GM23248 (cell line): Measurements from ENCODE around the gene PARG. TPM values are rescaled to one million over a fixed set of nuclear protein-coding genes. Genes with fewer than 3 reads are reported as not detected.

ENCODE experiments used
- DNase-seq: peaks from one replicate; pipeline ENCODE4 v3.0.0-alpha.2; 2015
- H2AFZ ChIP-seq: fragments of 200-600 bp; sonication (generic); 2 replicates; pipeline ENCODE4 v1.6.1; 2016; ENCODE audit warnings: antibody characterized with exemption
- H3F3A ChIP-seq: fragments of 200-600 bp; sonication (generic); 2 replicates; pipeline ENCODE4 v1.6.1; 2016; ENCODE audit warnings: mild to moderate bottlenecking, antibody characterized with exemption, mixed run types; ENCODE audit not compliant: insufficient read depth
- H3K27ac ChIP-seq: fragments of 200-600 bp; sonication (generic); 2 replicates; pipeline ENCODE4 v1.5.1; 2016; ENCODE audit warnings: mild to moderate bottlenecking
- H3K27me3 ChIP-seq: fragments of 200-600 bp; sonication (generic); replicated peaks from 2 replicates; pipeline ENCODE4 v1.6.1; 2016; ENCODE audit warnings: mild to moderate bottlenecking; ENCODE audit not compliant: insufficient read depth
- H3K36me3 ChIP-seq: fragments of 200-600 bp; sonication (generic); 2 replicates; pipeline ENCODE4 v1.6.1; 2016; ENCODE audit warnings: low read depth, mild to moderate bottlenecking
- H3K4me1 ChIP-seq: fragments of 200-600 bp; sonication (generic); 2 replicates; pipeline ENCODE4 v1.6.1; 2016; ENCODE audit warnings: mild to moderate bottlenecking; ENCODE audit not compliant: insufficient read depth
- H3K4me2 ChIP-seq: fragments of 200-600 bp; sonication (generic); one replicate; pipeline ENCODE4 v1.6.1; 2016; ENCODE audit warnings: mild to moderate bottlenecking; ENCODE audit not compliant: unreplicated experiment
- H3K4me3 ChIP-seq: fragments of 200-600 bp; sonication (generic); 2 replicates; pipeline ENCODE4 v1.5.1; 2016; ENCODE audit warnings: mild to moderate bottlenecking
- H3K79me2 ChIP-seq: fragments of 200-600 bp; sonication (generic); 2 replicates; pipeline ENCODE4 v1.6.1; 2016; ENCODE audit warnings: mild to moderate bottlenecking; ENCODE audit not compliant: insufficient read depth
- H3K9ac ChIP-seq: fragments of 200-600 bp; sonication (generic); 2 replicates; pipeline ENCODE4 v1.6.1; 2016; ENCODE audit warnings: mild to moderate bottlenecking
- H3K9me2 ChIP-seq: fragments of 200-600 bp; sonication (generic); 2 replicates; pipeline ENCODE4 v1.6.1; 2016; ENCODE audit warnings: mixed run types, mild to moderate bottlenecking, moderate library complexity; ENCODE audit not compliant: insufficient read depth
- H3K9me3 ChIP-seq: fragments of 200-600 bp; sonication (generic); one replicate; pipeline ENCODE4 v1.6.1; 2017; ENCODE audit warnings: low read depth
- H4K20me1 ChIP-seq: fragments of 200-600 bp; sonication (generic); 2 replicates; pipeline ENCODE4 v1.6.0; 2016; ENCODE audit not compliant: insufficient read depth
- EZH2 ChIP-seq: fragments of 200-600 bp; sonication (generic); IDR thresholded peaks from 2 replicates; pipeline ENCODE4 v1.6.1; 2018; ENCODE audit warnings: antibody characterized with exemption, mild to moderate bottlenecking; ENCODE audit not compliant: insufficient read depth, poor library complexity, severe bottlenecking
- EZH2phosphoT487 ChIP-seq: fragments of 200-600 bp; sonication (generic); IDR thresholded peaks from 2 replicates; pipeline ENCODE4 v1.6.1; 2018; ENCODE audit warnings: antibody characterized with exemption, moderate library complexity, mild to moderate bottlenecking, low read depth; ENCODE audit not compliant: insufficient read depth
- WGBS, 2 experiments: methylation state at CpG; one replicate each; pipeline ENCODE4 v1.1.6; 2015 to 2017; ENCODE audit warnings: low lambda C conversion rate in 2 of 2, low coverage in 1 of 2; ENCODE audit errors: missing lambda C conversion rate in 2 of 2; 5-methylcytosine and 5-hydroxymethylcytosine counted together
- in situ Hi-C: fragments of 300-500 bp; cut with MboI; formaldehyde crosslinking; loops from 2 replicates; pipeline ENCODE4 v1.15.0; 2020
- polyA plus RNA-seq: library from polyadenylated mRNA; unstranded; fragments of >200 nt; fragmentation: Nextera tagmentation; extraction: Ambion mirVana; gene quantifications from 2 replicates; pipeline ENCODE4 v1.2.1, GENCODE V29; 2016
- total RNA-seq: library from RNA; depleted of rRNA; stranded (reverse); fragments of >200 nt; shearing (Covaris generic); gene quantifications from 2 replicates; pipeline ENCODE4 v1.2.3, GENCODE V29; 2014

Gene PARG
- total and polyA plus RNA-seq, 2 experiments from 2014 or later: 15.0 to 26.0 TPM

DNA sequence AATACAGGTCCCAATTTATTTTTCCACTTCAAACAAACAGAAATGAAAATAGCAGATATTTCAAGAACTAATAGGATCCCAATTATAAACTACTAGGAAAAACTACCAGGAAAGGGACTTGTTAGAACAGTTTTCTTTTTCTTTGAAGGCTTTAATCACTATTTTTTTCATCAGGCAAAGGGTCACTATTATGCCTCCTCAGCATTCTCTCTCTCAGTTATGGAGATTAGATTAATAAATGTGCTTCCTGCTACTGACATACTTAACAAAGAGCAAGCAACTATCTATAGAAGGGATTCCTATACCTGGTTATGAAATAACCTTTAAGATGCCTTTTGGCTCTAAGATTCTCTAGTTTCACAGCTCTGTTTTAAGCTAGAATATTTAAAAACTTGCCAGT is 108.7 kb downstream of the PARG start:
- DNase-seq: no peak
- Histone ChIP-seq H3K9me2 (no peaks in the 10 kb centered on the region), H4K20me1 (no peaks in the 10 kb centered on the region), H3K4me1 (peaks cover 9% of the 10 kb centered on the region; the same call in 1 of the 2 replicates), H3K36me3 (no peaks in the 10 kb centered on the region), H3K9ac (no peak overlapping the region), H3K79me2 (no peaks in the 10 kb centered on the region), H3K4me3 (no peak overlapping the region), H3F3A (no peaks in the 10 kb centered on the region), H3K9me3 (no peaks in the 10 kb centered on the region), H3K4me2 (no peak overlapping the region), H3K27ac (no peak overlapping the region), H3K27me3 (no peaks in the 10 kb centered on the region), H2AFZ (no peak overlapping the region)
- no peak for TF ChIP-seq EZH2phosphoT487
- TF ChIP-seq EZH2: no peak
- in situ Hi-C loops: no loop called here

- peak; percentile 1 for DNase-seq
Observed at GRCh38 chr10:49831352-49832035, 110.3 kb downstream of the PARG start.

GRCh38 chr10:49830846-49831245 is 111.0 kb downstream of the PARG start:
- no peak overlapping the region for H2AFZ ChIP-seq
- no peak overlapping the region for H3K9ac ChIP-seq
- in situ Hi-C loops: no loop called here
- no peaks in the 10 kb centered on the region for H3K79me2 ChIP-seq
- peaks cover 8% of the 10 kb centered on the region; the same call in 1 of the 2 replicates for H3K36me3 ChIP-seq
- H3K27me3 ChIP-seq: no peaks in the 10 kb centered on the region
- H3K4me1 ChIP-seq: peaks cover 9% of the 10 kb centered on the region; the same call in 1 of the 2 replicates
- H4K20me1 ChIP-seq: no peaks in the 10 kb centered on the region
- no peaks in the 10 kb centered on the region for H3K9me3 ChIP-seq
- no peak for DNase-seq
- H3K4me2 ChIP-seq: no peak overlapping the region
- H3K4me3 ChIP-seq: no peak overlapping the region
- no peaks in the 10 kb centered on the region for H3K9me2 ChIP-seq
- no peaks in the 10 kb centered on the region for H3F3A ChIP-seq
- H3K27ac ChIP-seq: no peak overlapping the region
- TF ChIP-seq EZH2phosphoT487 (no peak), EZH2 (no peak)

More at GRCh38 chr10:49831352-49832035, 110.3 kb downstream of the PARG start:
- no peaks in the 10 kb centered on the region for H3K9me2 ChIP-seq
- H3K27me3 ChIP-seq: no peaks in the 10 kb centered on the region
- no peak overlapping the region for H2AFZ ChIP-seq
- H3K4me1 ChIP-seq: peaks cover 9% of the 10 kb centered on the region; the same call in 1 of the 2 replicates
- H3K27ac ChIP-seq: no peak overlapping the region
- no peaks in the 10 kb centered on the region for H3F3A ChIP-seq
- H3K9ac ChIP-seq: no peak overlapping the region
- H3K4me2 ChIP-seq: no peak overlapping the region
- in situ Hi-C loops: no loop called here
- no peak for TF ChIP-seq EZH2
- no peak for TF ChIP-seq EZH2phosphoT487
- peaks cover 1% of the 10 kb centered on the region; the same call in 1 of the 2 replicates for H3K36me3 ChIP-seq
- no peak overlapping the region for H3K4me3 ChIP-seq
- no peaks in the 10 kb centered on the region for H3K79me2 ChIP-seq
- WGBS, 2 experiments: 59 to 64% methylated on average over 8 of the region's 8 CpGs
- no peaks in the 10 kb centered on the region for H4K20me1 ChIP-seq
- H3K9me3 ChIP-seq: no peaks in the 10 kb centered on the region

DNA sequence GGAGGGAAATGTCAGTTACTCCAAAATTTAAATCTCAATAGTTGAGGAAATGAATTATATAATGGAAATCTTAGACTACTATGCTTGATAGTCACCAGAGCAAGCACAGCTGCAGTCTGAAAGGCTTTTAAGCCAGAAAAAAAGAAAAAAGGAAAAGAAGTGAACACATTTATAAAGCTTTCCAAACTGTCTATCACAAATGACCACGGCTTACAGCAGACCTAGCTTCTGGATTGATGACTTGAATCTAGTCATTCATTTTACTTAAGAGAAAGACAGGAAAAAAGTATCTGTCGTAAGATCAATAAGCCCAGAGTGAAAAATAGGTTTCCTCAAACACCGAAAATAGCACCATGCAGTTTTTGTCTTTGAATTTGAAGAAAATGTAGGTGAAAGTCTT is 111.8 kb downstream of the PARG start:
- Histone ChIP-seq H3K9me3 (no peaks in the 10 kb centered on the region), H3K36me3 (peaks cover 10% of the 10 kb centered on the region; the same call in 1 of the 2 replicates), H3K4me3 (no peak overlapping the region), H4K20me1 (no peaks in the 10 kb centered on the region), H3K27me3 (no peaks in the 10 kb centered on the region), H3K27ac (no peak overlapping the region), H2AFZ (no peak overlapping the region), H3K79me2 (no peaks in the 10 kb centered on the region), H3K4me1 (peaks cover 9% of the 10 kb centered on the region; the same call in 1 of the 2 replicates), H3K4me2 (no peak overlapping the region), H3K9me2 (no peaks in the 10 kb centered on the region), H3K9ac (no peak overlapping the region), H3F3A (no peaks in the 10 kb centered on the region)
- no peak for DNase-seq
- 77 to 79% methylated on average over 3 of the region's 3 CpGs for WGBS, 2 experiments
- in situ Hi-C loops: no loop called here
- TF ChIP-seq EZH2: no peak
- no peak for TF ChIP-seq EZH2phosphoT487
